Neural crest cell (in vitro differentiated cells): ENCODE measurements around the gene PSMG3. TPM values are rescaled to one million over a fixed set of nuclear protein-coding genes. Genes with fewer than 3 reads are reported as not detected.

Source experiments
- DNase-seq: peaks from one replicate; pipeline ENCODE4 v3.0.0; 2021; ENCODE audit warnings: low read depth, mixed read lengths, low spot score
- H3K27ac Mint-ChIP-seq: one replicate; pipeline ENCODE4 v1.8.0; 2021; ENCODE audit warnings: mild to moderate bottlenecking, mixed read lengths; ENCODE audit not compliant: unreplicated experiment
- H3K27me3 Mint-ChIP-seq: 2 replicates; pipeline ENCODE4 v1.8.0; 2021; ENCODE audit warnings: low read depth, mild to moderate bottlenecking, mixed read lengths
- H3K36me3 Mint-ChIP-seq: 2 replicates; pipeline ENCODE4 v1.8.0; 2021; ENCODE audit warnings: low read depth, mild to moderate bottlenecking, mixed read lengths
- H3K4me1 Mint-ChIP-seq: 2 replicates; pipeline ENCODE4 v1.8.0; 2021; ENCODE audit warnings: mixed read lengths
- H3K4me3 Mint-ChIP-seq: one replicate; pipeline ENCODE4 v1.8.0; 2021; ENCODE audit warnings: mild to moderate bottlenecking, mixed read lengths
- H3K9me3 Mint-ChIP-seq: 2 replicates; pipeline ENCODE4 v1.8.0; 2021; ENCODE audit warnings: mixed read lengths
- CTCF ChIP-seq: fragments of 200-600 bp; sonication (generic); conservative IDR thresholded peaks from 2 replicates; pipeline ENCODE4 v1.5.0; 2021; ENCODE audit warnings: antibody characterized with exemption, mild to moderate bottlenecking
- total RNA-seq: library from RNA; stranded (reverse); gene quantifications from 2 replicates; pipeline ENCODE4 v1.2.1, GENCODE V29; 2021

The PSMG3 gene
- total RNA-seq, 1 donor from 2014 or later = 57.8 TPM

GRCh38 chr7:1596181-1597043, 26.6 kb upstream of the PSMG3 start:
- Mint-ChIP-seq H3K27ac (no peak overlapping the region), H3K4me3 (no peak overlapping the region), H3K27me3 (peaks cover 17% of the 10 kb centered on the region), H3K9me3 (no peaks in the 10 kb centered on the region), H3K36me3 (no peaks in the 10 kb centered on the region), H3K4me1 (no peaks in the 10 kb centered on the region)
- TF ChIP-seq CTCF = no peak
- DNase-seq = no peak

DNA sequence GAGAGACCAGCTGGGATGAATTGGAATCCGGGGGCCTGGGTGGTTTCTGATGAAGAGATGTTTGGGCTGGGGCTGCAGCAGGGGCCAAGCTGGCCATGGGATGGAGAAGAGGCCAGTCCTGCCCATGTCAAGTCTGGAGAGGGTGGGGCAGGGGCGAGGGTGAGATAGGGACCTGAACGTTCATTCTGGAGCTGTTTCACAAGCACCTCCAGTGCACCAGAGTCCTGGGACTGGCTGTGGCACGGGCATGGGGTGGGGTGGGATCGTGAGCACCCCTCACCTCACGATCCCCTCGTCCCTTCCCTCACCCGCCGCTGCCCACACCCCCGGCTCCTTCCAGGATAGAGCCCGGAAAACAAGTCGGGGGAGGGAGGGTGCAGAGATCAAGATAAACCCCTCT, 25.8 kb upstream of the PSMG3 start:
- Mint-ChIP-seq H3K4me3 (no peak overlapping the region), H3K27me3 (peaks cover 24% of the 10 kb centered on the region), H3K27ac (peak overlapping the region; percentile 57), H3K4me1 (no peaks in the 10 kb centered on the region), H3K9me3 (no peaks in the 10 kb centered on the region), H3K36me3 (no peaks in the 10 kb centered on the region)
- TF ChIP-seq CTCF = no peak
- DNase-seq = no peak

- Mint-ChIP-seq H3K4me3 (no peak overlapping the region), H3K4me1 (no peaks in the 10 kb centered on the region), H3K27me3 (peaks cover 28% of the 10 kb centered on the region), H3K9me3 (no peaks in the 10 kb centered on the region), H3K27ac (no peak overlapping the region), H3K36me3 (no peaks in the 10 kb centered on the region)
- DNase-seq = no peak
- TF ChIP-seq CTCF = no peak
These were observed 25.2 kb upstream of the PSMG3 start for GRCh38 chr7:1595027-1595426.

- H3K4me1 Mint-ChIP-seq = no peaks in the 10 kb centered on the region
These were observed 24.1 kb upstream of the PSMG3 start for GRCh38 chr7:1593904-1594421.

More at GRCh38 chr7:1593904-1594421, 24.1 kb upstream of the PSMG3 start:
- Mint-ChIP-seq H3K27ac (no peak overlapping the region), H3K4me3 (no peak overlapping the region), H3K9me3 (no peaks in the 10 kb centered on the region), H3K36me3 (no peaks in the 10 kb centered on the region), H3K27me3 (peaks cover 28% of the 10 kb centered on the region)
- no peak for DNase-seq
- no peak for TF ChIP-seq CTCF
